Smooth muscle cell (in vitro differentiated cells): ENCODE data around the gene SLC35F2. TPM values are rescaled to one million over a fixed set of nuclear protein-coding genes. Genes with fewer than 3 reads are reported as not detected.

ENCODE experiments used
- DNase-seq: peaks from one replicate; lab custom pipeline; 2025; ENCODE audit not compliant: unreplicated experiment; lab: John Stamatoyannopoulos, UW
- H2AFZ ChIP-seq: fragments of 200-600 bp; sonication (generic); 2 replicates; pipeline ENCODE4 v1.6.0; 2016; ENCODE audit warnings: antibody characterized with exemption, low read depth, mild to moderate bottlenecking
- H3F3A ChIP-seq: fragments of 200-600 bp; sonication (generic); 2 replicates; pipeline ENCODE4 v1.6.0; 2017; ENCODE audit warnings: antibody characterized with exemption, low read depth
- H3K27ac ChIP-seq: fragments of 200-600 bp; sonication (generic); 2 replicates; pipeline ENCODE4 v1.5.1; 2016; ENCODE audit warnings: low read depth, mild to moderate bottlenecking
- H3K27me3 ChIP-seq: fragments of 200-600 bp; sonication (generic); 2 replicates; pipeline ENCODE4 v1.6.1; 2016; ENCODE audit warnings: low read depth, mild to moderate bottlenecking
- H3K36me3 ChIP-seq: fragments of 200-600 bp; sonication (generic); 2 replicates; pipeline ENCODE4 v1.5.1; 2016; ENCODE audit warnings: low read depth
- H3K4me1 ChIP-seq: fragments of 200-600 bp; sonication (generic); 2 replicates; pipeline ENCODE4 v1.5.1; 2016; ENCODE audit warnings: low read depth
- H3K4me2 ChIP-seq: fragments of 200-600 bp; sonication (generic); 2 replicates; pipeline ENCODE4 v1.6.0; 2016; ENCODE audit warnings: mild to moderate bottlenecking
- H3K4me3 ChIP-seq: fragments of 200-600 bp; sonication (generic); 2 replicates; pipeline ENCODE4 v1.5.1; 2016; ENCODE audit warnings: mild to moderate bottlenecking
- H3K79me2 ChIP-seq: fragments of 200-600 bp; sonication (generic); 2 replicates; pipeline ENCODE4 v1.6.0; 2016; ENCODE audit warnings: low read depth, mild to moderate bottlenecking
- H3K9ac ChIP-seq: fragments of 200-600 bp; sonication (generic); 2 replicates; pipeline ENCODE4 v1.6.0; 2016; ENCODE audit warnings: low read depth
- H3K9me3 ChIP-seq: fragments of 200-600 bp; sonication (generic); replicated peaks from 2 replicates; pipeline ENCODE4 v1.5.1; 2016; ENCODE audit warnings: low read depth
- H4K20me1 ChIP-seq: fragments of 200-600 bp; sonication (generic); 2 replicates; pipeline ENCODE4 v1.6.0; 2016; ENCODE audit warnings: low read depth
- WGBS: methylation state at CpG from one replicate; pipeline ENCODE4 v1.1.7; 2016; ENCODE audit warnings: low lambda C conversion rate; 5-methylcytosine and 5-hydroxymethylcytosine counted together
- polyA plus RNA-seq: library from polyadenylated mRNA; unstranded; fragments of >200 nt; fragmentation: Nextera tagmentation; extraction: Ambion mirVana; gene quantifications from 2 replicates; pipeline ENCODE4 v1.2.1, GENCODE V29; 2016
- total RNA-seq: library from RNA; depleted of rRNA; stranded (reverse); fragments of >200 nt; gene quantifications from 2 replicates; pipeline ENCODE4 v1.2.3, GENCODE V29; 2014
- TF ChIP-seq, protein P1 (sequence below): fragments of 200-600 bp; sonication (generic); IDR thresholded peaks from 2 replicates; pipeline ENCODE4 v1.5.1; 2017; ENCODE audit warnings: borderline replicate concordance, mild to moderate bottlenecking, antibody characterized with exemption; ENCODE audit not compliant: insufficient read depth, poor library complexity, severe bottlenecking

The SLC35F2 gene
- total and polyA plus RNA-seq, 2 experiments from 2014 or later = 2.4 to 7.8 TPM

DNA sequence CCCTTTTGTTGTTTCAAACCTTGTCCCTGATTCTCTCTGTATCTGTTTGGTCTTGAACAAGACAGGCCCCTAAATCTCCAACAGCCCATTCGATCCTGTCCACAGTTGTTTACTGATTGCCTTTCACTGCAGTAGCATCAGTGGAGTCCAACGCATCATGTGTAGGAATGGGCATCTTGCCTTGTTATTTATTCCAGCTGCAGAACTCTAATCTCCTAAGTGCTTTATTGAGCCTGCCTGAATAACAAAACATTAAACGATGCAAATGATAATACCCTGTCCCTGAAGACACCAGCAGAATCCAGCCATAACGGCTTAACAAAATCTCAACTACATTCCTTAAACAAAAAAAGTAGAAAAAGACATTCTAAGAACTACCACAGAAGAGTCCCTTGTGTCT is 50.1 kb downstream of the SLC35F2 start:
- Histone ChIP-seq H2AFZ (no peak overlapping the region), H3K79me2 (no peaks in the 10 kb centered on the region), H3K4me3 (no peak overlapping the region), H3K27ac (no peak overlapping the region), H3F3A (peaks cover 3% of the 10 kb centered on the region), H3K4me2 (peak overlapping the region; percentile 4), H3K27me3 (no peaks in the 10 kb centered on the region), H3K36me3 (no peaks in the 10 kb centered on the region), H3K9ac (no peak overlapping the region), H4K20me1 (no peaks in the 10 kb centered on the region), H3K4me1 (no peaks in the 10 kb centered on the region), H3K9me3 (no peaks in the 10 kb centered on the region)
- no peak for DNase-seq
- TF ChIP-seq, protein P1, sequence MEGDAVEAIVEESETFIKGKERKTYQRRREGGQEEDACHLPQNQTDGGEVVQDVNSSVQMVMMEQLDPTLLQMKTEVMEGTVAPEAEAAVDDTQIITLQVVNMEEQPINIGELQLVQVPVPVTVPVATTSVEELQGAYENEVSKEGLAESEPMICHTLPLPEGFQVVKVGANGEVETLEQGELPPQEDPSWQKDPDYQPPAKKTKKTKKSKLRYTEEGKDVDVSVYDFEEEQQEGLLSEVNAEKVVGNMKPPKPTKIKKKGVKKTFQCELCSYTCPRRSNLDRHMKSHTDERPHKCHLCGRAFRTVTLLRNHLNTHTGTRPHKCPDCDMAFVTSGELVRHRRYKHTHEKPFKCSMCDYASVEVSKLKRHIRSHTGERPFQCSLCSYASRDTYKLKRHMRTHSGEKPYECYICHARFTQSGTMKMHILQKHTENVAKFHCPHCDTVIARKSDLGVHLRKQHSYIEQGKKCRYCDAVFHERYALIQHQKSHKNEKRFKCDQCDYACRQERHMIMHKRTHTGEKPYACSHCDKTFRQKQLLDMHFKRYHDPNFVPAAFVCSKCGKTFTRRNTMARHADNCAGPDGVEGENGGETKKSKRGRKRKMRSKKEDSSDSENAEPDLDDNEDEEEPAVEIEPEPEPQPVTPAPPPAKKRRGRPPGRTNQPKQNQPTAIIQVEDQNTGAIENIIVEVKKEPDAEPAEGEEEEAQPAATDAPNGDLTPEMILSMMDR = no peak
- WGBS = 47% methylated on average over 4 of the region's 4 CpGs

DNA sequence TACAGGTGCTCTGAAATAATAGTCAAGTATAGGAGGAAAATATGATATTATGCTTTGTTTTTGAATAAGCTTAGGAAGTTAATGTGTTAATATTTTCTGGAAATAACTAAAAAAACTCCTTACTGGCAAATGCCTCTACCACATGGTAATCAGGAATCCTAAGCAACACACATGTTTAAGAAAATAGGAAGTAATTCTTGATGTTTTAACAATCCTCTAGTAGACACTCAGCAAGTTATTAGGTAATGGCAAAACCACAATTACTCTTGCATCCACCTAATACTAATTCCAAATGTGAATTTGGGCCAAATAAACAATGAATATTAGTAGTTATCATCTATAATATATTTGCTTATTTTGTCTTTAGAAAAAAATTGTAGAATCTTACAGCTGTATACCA is 53.6 kb downstream of the SLC35F2 start:
- H3K27ac ChIP-seq = no peak overlapping the region
- H3K36me3 ChIP-seq = no peaks in the 10 kb centered on the region
- H3K4me3 ChIP-seq = no peak overlapping the region
- H3K9ac ChIP-seq = no peak overlapping the region
- no peaks in the 10 kb centered on the region for H3K4me1 ChIP-seq
- H3K9me3 ChIP-seq = no peaks in the 10 kb centered on the region
- no peaks in the 10 kb centered on the region for H3K79me2 ChIP-seq
- no peaks in the 10 kb centered on the region for H4K20me1 ChIP-seq
- TF ChIP-seq, protein P1 = no peak
- H2AFZ ChIP-seq = no peak overlapping the region
- H3K27me3 ChIP-seq = no peaks in the 10 kb centered on the region
- no peak for DNase-seq
- peaks cover 3% of the 10 kb centered on the region for H3F3A ChIP-seq
- H3K4me2 ChIP-seq = no peak overlapping the region

DNA sequence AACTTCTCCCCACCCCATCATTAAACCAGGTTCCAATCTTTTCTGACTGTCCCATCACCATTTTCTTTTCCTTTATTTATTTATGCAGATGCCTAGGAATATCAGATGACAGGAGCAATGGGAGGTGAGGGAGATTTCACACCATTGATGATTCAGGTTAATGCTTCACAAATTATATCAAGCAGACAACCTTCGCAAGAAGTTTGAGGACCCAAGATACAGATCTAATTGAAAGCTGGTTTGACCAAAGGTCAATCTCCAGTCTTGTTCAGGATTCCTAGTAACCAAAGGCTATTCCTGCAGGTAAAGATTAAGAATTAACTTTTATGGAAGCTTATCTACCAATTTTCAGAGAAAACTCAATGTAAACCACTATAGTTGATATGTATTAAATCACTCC is 54.4 kb downstream of the SLC35F2 start:
- peaks cover 3% of the 10 kb centered on the region for H3F3A ChIP-seq

DNA sequence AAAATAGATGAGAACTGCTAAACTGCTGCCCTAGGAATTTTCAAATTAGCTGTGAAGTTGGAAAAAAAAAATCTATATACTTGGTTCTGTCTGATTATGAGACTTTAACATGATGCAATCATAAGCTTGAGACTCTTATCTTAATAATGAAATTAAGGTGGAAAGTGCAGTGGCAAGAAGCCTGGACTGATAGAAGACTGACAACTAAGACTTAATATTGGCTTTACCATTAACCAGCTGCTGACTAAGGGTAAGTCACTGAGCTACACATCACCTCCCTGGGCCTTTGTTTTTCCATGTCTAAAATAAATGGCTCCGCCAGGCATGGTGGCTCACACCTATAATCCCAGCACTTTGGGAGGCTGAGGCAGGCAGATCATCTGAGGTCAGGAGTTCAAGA is 56.9 kb downstream of the SLC35F2 start:
- Histone ChIP-seq H3K27ac (no peak overlapping the region), H3K4me2 (no peak overlapping the region), H4K20me1 (no peaks in the 10 kb centered on the region), H3K36me3 (no peaks in the 10 kb centered on the region), H3K4me1 (no peaks in the 10 kb centered on the region), H3K79me2 (no peaks in the 10 kb centered on the region), H3K27me3 (no peaks in the 10 kb centered on the region), H3K9me3 (no peaks in the 10 kb centered on the region), H3K4me3 (no peak overlapping the region), H3K9ac (no peak overlapping the region), H2AFZ (no peak overlapping the region), H3F3A (no peaks in the 10 kb centered on the region)
- WGBS = 100% methylated on average over 1 of the region's 1 CpG
- no peak for DNase-seq
- TF ChIP-seq, protein P1 = no peak

More for the DNA sequence above, 54.4 kb downstream of the SLC35F2 start:
- Histone ChIP-seq H3K79me2 (no peaks in the 10 kb centered on the region), H3K4me2 (no peak overlapping the region), H3K27ac (no peak overlapping the region), H3K9me3 (no peaks in the 10 kb centered on the region), H3K9ac (no peak overlapping the region), H2AFZ (no peak overlapping the region), H3K4me1 (no peaks in the 10 kb centered on the region), H3K36me3 (no peaks in the 10 kb centered on the region), H3K27me3 (no peaks in the 10 kb centered on the region), H4K20me1 (no peaks in the 10 kb centered on the region), H3K4me3 (no peak overlapping the region)
- 94% methylated on average over 1 of the region's 1 CpG for WGBS
- no peak for DNase-seq
- TF ChIP-seq, protein P1 = no peak
